ENCODE data around the gene DPM3.

Gene DPM3

GRCh38 chr1:155108296-155108695 is 32.0 kb downstream of the DPM3 start:
- Histone ChIP-seq H3K27ac (ENCODE audit: insufficient read depth in 1 of 2, low read depth in 1 of 2, low read length in 2 of 2, poor library complexity in 1 of 2, severe bottlenecking in 2 of 2) (no peak overlapping the region), H3K27me3 (replicated peaks in 2 of 5; ENCODE audit: control insufficient read depth in 4 of 5, insufficient read depth in 5 of 5, low read length in 4 of 5) (no peaks in the 10 kb centered on the region), H3K36me3 (ENCODE audit: control insufficient read depth in 4 of 4, insufficient read depth in 4 of 4, low read length in 3 of 4) (no peaks in the 10 kb centered on the region), H3K4me1 (ENCODE audit: control extremely low read depth in 1 of 4, control insufficient read depth in 4 of 4, insufficient read depth in 4 of 4, low read length in 3 of 4) (peaks cover 0 to 18% (median 13%) of the 10 kb centered on the region in 4 experiments), H3K4me3 (ENCODE audit: control insufficient read depth in 1 of 7, extremely low read depth in 1 of 7, insufficient read depth in 4 of 7, low read depth in 2 of 7, low read length in 6 of 7) (no peak overlapping the region), H3K9me3 (ENCODE audit: control extremely low read depth in 1 of 5, control insufficient read depth in 4 of 5, insufficient read depth in 2 of 5, low read depth in 1 of 5, low read length in 4 of 5) (no peaks in the 10 kb centered on the region)
- POLR2A ChIA-PET = interaction anchor here (0.5 to 0.6 kb wide), 2 partner anchors 21 to 467 kb away, joined by 3 to 4 read pairs; no protein-coding TSS in a partner anchor
- CTCF ChIA-PET = interaction anchor here (0.7 to 7.8 kb wide), 8 partner anchors 12 to 59 kb away, joined by 3 to 68 read pairs (median 4); no protein-coding TSS in a partner anchor
- no peak for DNase-seq
- WGBS (ENCODE audit: insufficient coverage) = 100% methylated on average over 5 of the region's 5 CpGs

GRCh38 chr1:155107309-155108264 is 32.7 kb downstream of the DPM3 start:
- Histone ChIP-seq H3K36me3 (ENCODE audit: control insufficient read depth in 4 of 4, insufficient read depth in 4 of 4, low read length in 3 of 4) (no peaks in the 10 kb centered on the region), H3K4me3 (ENCODE audit: control insufficient read depth in 1 of 7, extremely low read depth in 1 of 7, insufficient read depth in 4 of 7, low read depth in 2 of 7, low read length in 6 of 7) (no peak overlapping the region), H3K9me3 (ENCODE audit: control extremely low read depth in 1 of 5, control insufficient read depth in 4 of 5, insufficient read depth in 2 of 5, low read depth in 1 of 5, low read length in 4 of 5) (no peaks in the 10 kb centered on the region), H3K27ac (ENCODE audit: insufficient read depth in 1 of 2, low read depth in 1 of 2, low read length in 2 of 2, poor library complexity in 1 of 2, severe bottlenecking in 2 of 2) (no peak overlapping the region), H3K4me1 (ENCODE audit: control extremely low read depth in 1 of 4, control insufficient read depth in 4 of 4, insufficient read depth in 4 of 4, low read length in 3 of 4) (peaks cover 0 to 24% (median 15%) of the 10 kb centered on the region in 4 experiments), H3K27me3 (replicated peaks in 2 of 5; ENCODE audit: control insufficient read depth in 4 of 5, insufficient read depth in 5 of 5, low read length in 4 of 5) (no peaks in the 10 kb centered on the region)
- CTCF ChIA-PET = interaction anchor here (0.9 to 7.8 kb wide), 10 partner anchors 10 to 60 kb away, joined by 3 to 68 read pairs (median 4); no protein-coding TSS in a partner anchor
- DNase-seq = no peak
- POLR2A ChIA-PET = interaction anchor here (0.5 to 0.6 kb wide), 2 partner anchors 22 to 468 kb away, joined by 3 to 4 read pairs; no protein-coding TSS in a partner anchor
- WGBS (ENCODE audit: insufficient coverage) = 99% methylated on average over 9 of the region's 12 CpGs

DNA sequence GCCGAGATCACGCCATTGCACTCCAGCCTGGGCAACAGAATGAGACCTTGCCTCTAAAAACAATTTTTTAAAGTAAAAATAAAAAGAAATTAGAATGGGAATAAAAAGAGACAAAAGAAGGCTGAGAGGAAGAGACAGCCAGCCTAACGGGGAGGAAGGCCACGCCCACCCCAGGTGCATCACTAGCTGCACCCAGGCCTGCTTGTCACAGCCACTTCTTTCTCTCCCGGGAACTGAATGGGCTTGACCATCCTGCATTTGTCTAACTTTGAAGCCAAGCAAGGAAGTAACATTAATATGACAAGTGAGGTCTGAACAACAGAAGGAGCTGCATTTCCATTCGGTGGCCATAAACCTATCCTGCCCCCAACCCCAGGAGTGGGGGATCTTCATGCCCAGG is 33.5 kb downstream of the DPM3 start:
- Histone ChIP-seq H3K4me3 (ENCODE audit: control insufficient read depth in 1 of 7, extremely low read depth in 1 of 7, insufficient read depth in 4 of 7, low read depth in 2 of 7, low read length in 6 of 7) (no peak overlapping the region), H3K4me1 (ENCODE audit: control extremely low read depth in 1 of 4, control insufficient read depth in 4 of 4, insufficient read depth in 4 of 4, low read length in 3 of 4) (peaks cover 0 to 26% (median 22%) of the 10 kb centered on the region in 4 experiments), H3K36me3 (ENCODE audit: control insufficient read depth in 4 of 4, insufficient read depth in 4 of 4, low read length in 3 of 4) (no peaks in the 10 kb centered on the region), H3K27me3 (replicated peaks in 2 of 5; ENCODE audit: control insufficient read depth in 4 of 5, insufficient read depth in 5 of 5, low read length in 4 of 5) (no peaks in the 10 kb centered on the region), H3K27ac (ENCODE audit: insufficient read depth in 1 of 2, low read depth in 1 of 2, low read length in 2 of 2, poor library complexity in 1 of 2, severe bottlenecking in 2 of 2) (no peak overlapping the region), H3K9me3 (ENCODE audit: control extremely low read depth in 1 of 5, control insufficient read depth in 4 of 5, insufficient read depth in 2 of 5, low read depth in 1 of 5, low read length in 4 of 5) (no peaks in the 10 kb centered on the region)
- 74% methylated on average over 3 of the region's 6 CpGs for WGBS (ENCODE audit: insufficient coverage)
- CTCF ChIA-PET = interaction anchor here (0.9 to 7.8 kb wide), 7 partner anchors 11 to 61 kb away, joined by 3 to 68 read pairs (median 6); no protein-coding TSS in a partner anchor
- no peak for DNase-seq
- POLR2A ChIA-PET = interaction anchor here (0.7 kb wide), 1 partner anchor 41 kb away, joined by 4 read pairs; no protein-coding TSS in a partner anchor

GRCh38 chr1:155105604-155106011 is 34.7 kb downstream of the DPM3 start:
- WGBS (ENCODE audit: insufficient coverage) = 94% methylated on average over 6 of the region's 7 CpGs
- Histone ChIP-seq H3K9me3 (ENCODE audit: control extremely low read depth in 1 of 5, control insufficient read depth in 4 of 5, insufficient read depth in 2 of 5, low read depth in 1 of 5, low read length in 4 of 5) (no peaks in the 10 kb centered on the region), H3K27me3 (replicated peaks in 2 of 5; ENCODE audit: control insufficient read depth in 4 of 5, insufficient read depth in 5 of 5, low read length in 4 of 5) (no peaks in the 10 kb centered on the region), H3K36me3 (ENCODE audit: control insufficient read depth in 4 of 4, insufficient read depth in 4 of 4, low read length in 3 of 4) (no peaks in the 10 kb centered on the region), H3K27ac (ENCODE audit: insufficient read depth in 1 of 2, low read depth in 1 of 2, low read length in 2 of 2, poor library complexity in 1 of 2, severe bottlenecking in 2 of 2) (no peak overlapping the region), H3K4me1 (ENCODE audit: control extremely low read depth in 1 of 4, control insufficient read depth in 4 of 4, insufficient read depth in 4 of 4, low read length in 3 of 4) (peaks cover 0 to 21% (median 16%) of the 10 kb centered on the region in 4 experiments), H3K4me3 (ENCODE audit: control insufficient read depth in 1 of 7, extremely low read depth in 1 of 7, insufficient read depth in 4 of 7, low read depth in 2 of 7, low read length in 6 of 7) (no peak overlapping the region)
- DNase-seq = no peak
- POLR2A ChIA-PET = no interaction called here
- CTCF ChIA-PET = interaction anchor here (0.5 to 7.8 kb wide), 5 partner anchors 9 to 361 kb away, joined by 3 to 68 read pairs (median 7); partner anchors contain the start of gene KRTCAP2

GRCh38 chr1:155104605-155105534 is 35.5 kb downstream of the DPM3 start:
- WGBS (ENCODE audit: insufficient coverage) = 100% methylated on average over 7 of the region's 7 CpGs
- POLR2A ChIA-PET = no interaction called here
- H3K36me3 ChIP-seq (ENCODE audit: control insufficient read depth in 4 of 4, insufficient read depth in 4 of 4, low read length in 3 of 4) = no peaks in the 10 kb centered on the region
- H3K9me3 ChIP-seq (ENCODE audit: control extremely low read depth in 1 of 5, control insufficient read depth in 4 of 5, insufficient read depth in 2 of 5, low read depth in 1 of 5, low read length in 4 of 5) = no peaks in the 10 kb centered on the region
- CTCF ChIA-PET = interaction anchor here (1.4 to 7.8 kb wide), 5 partner anchors 9 to 68 kb away, joined by 4 to 68 read pairs (median 14); partner anchors contain the start of gene KRTCAP2
- H3K4me3 ChIP-seq (ENCODE audit: control insufficient read depth in 1 of 7, extremely low read depth in 1 of 7, insufficient read depth in 4 of 7, low read depth in 2 of 7, low read length in 6 of 7) = no peak overlapping the region
- H3K27me3 ChIP-seq (replicated peaks in 2 of 5; ENCODE audit: control insufficient read depth in 4 of 5, insufficient read depth in 5 of 5, low read length in 4 of 5) = no peaks in the 10 kb centered on the region
- peaks cover 0 to 20% (median 13%) of the 10 kb centered on the region in 4 experiments for H3K4me1 ChIP-seq (ENCODE audit: control extremely low read depth in 1 of 4, control insufficient read depth in 4 of 4, insufficient read depth in 4 of 4, low read length in 3 of 4)
- no peak overlapping the region for H3K27ac ChIP-seq (ENCODE audit: insufficient read depth in 1 of 2, low read depth in 1 of 2, low read length in 2 of 2, poor library complexity in 1 of 2, severe bottlenecking in 2 of 2)
- DNase-seq = no peak

DNA sequence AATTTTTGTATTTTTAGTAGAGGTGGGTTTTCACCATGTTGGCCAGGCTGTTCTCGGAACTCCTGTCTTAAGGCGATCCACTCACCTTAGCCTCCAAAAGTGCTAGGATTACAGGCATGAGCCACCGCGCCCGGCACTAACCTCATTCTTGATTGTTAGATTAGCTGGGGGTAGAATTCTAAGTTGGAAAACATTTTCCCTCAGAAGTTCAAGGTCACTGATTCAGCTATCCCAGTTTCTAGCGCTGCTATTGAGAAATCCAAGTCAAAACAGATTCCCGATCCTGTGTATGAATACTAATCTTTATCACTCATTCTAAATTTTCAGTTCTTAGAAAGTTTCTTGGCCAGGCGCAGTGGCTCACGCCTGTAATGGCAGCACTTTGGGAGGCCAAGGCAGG is 37.0 kb downstream of the DPM3 start:
- peaks cover 0 to 20% (median 13%) of the 10 kb centered on the region in 4 experiments for H3K4me1 ChIP-seq (ENCODE audit: control extremely low read depth in 1 of 4, control insufficient read depth in 4 of 4, insufficient read depth in 4 of 4, low read length in 3 of 4)

More for the DNA sequence above, 37.0 kb downstream of the DPM3 start:
- no peak for DNase-seq
- Histone ChIP-seq H3K4me3 (ENCODE audit: control insufficient read depth in 1 of 7, extremely low read depth in 1 of 7, insufficient read depth in 4 of 7, low read depth in 2 of 7, low read length in 6 of 7) (no peak overlapping the region), H3K9me3 (ENCODE audit: control extremely low read depth in 1 of 5, control insufficient read depth in 4 of 5, insufficient read depth in 2 of 5, low read depth in 1 of 5, low read length in 4 of 5) (no peaks in the 10 kb centered on the region), H3K27me3 (replicated peaks in 2 of 5; ENCODE audit: control insufficient read depth in 4 of 5, insufficient read depth in 5 of 5, low read length in 4 of 5) (no peaks in the 10 kb centered on the region), H3K27ac (ENCODE audit: insufficient read depth in 1 of 2, low read depth in 1 of 2, low read length in 2 of 2, poor library complexity in 1 of 2, severe bottlenecking in 2 of 2) (no peak overlapping the region), H3K36me3 (ENCODE audit: control insufficient read depth in 4 of 4, insufficient read depth in 4 of 4, low read length in 3 of 4) (no peaks in the 10 kb centered on the region)
- ChIA-PET CTCF (interaction anchor here (1.4 to 7.8 kb wide), 4 partner anchors 9 to 64 kb away, joined by 3 to 68 read pairs (median 9); no protein-coding TSS in a partner anchor), POLR2A (no interaction called here)
- WGBS (ENCODE audit: insufficient coverage) = 91% methylated on average over 6 of the region's 9 CpGs

Data from common myeloid progenitor, CD34-positive (primary cell).